T-helper 22 cell (primary cell): Measurements from ENCODE around the gene SLC44A5.
"Not testable (repeated sequence)": the region's sequence is repeated elsewhere in the genome, so short reads cannot be mapped to it uniquely, and the experiment has no call there.

Experiments used
- DNase-seq: peaks from one replicate; pipeline ENCODE4 v3.0.0-alpha.2; 2020; ENCODE audit warnings: low read depth

SLC44A5 gene

DNA sequence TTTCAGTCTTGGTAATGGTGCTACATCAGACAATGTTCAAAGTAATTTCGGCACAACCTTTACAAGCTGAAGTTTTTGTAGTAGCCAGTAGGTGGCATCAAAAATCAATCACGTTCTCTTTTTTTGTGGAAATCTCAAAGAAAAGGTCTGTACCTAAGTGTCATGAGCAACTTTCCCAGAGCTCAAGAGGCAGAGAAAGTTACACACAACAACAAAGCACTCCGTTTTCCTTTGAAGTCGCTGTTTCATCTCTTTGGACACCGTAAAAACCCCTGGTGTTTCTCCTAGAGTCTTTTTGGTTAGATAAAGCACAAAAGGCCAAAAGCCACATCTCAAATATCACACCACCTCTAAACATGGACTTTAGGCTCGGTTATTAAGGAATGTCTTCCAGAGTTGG, 345.1 kb downstream of the SLC44A5 start:
- DNase-seq = no peak

DNA sequence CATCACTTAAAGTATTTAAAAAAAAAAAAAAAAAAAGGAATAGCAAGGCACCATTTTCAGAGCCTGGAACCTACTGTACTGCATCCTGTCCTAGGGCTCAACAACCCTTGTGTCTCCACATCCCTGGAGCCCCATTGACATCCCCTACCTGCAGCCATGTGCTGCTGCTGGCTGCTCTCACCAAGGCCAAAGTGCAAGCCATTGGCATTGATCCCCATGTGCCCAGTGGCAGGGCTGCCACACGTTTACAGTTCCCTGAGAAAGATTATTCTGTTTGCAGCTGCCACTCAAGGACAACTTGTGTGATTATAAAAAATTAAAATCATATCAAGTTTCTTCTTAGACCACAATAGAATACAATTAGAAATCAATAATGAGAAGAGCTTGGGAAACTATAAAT, 346.8 kb downstream of the SLC44A5 start:
- no peak for DNase-seq

DNA sequence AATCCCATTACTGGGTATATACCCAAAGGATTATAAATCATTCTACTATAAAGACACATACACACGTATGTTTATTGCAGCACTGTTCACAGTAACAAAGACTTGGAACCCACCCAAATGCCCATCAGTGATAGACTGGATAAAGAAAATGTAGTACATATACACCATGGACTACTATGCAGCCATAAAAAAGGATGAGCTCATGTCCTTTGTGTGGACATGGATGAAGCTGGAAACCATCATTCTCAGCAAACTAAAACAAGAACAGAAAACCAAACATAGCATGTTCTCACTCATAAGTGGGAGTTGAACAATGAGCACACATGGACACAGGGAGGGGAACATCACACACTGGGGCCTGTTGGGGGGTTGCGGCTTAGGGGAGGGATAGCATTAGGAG, 347.3 kb downstream of the SLC44A5 start:
- DNase-seq = not testable (repeated sequence)

DNA sequence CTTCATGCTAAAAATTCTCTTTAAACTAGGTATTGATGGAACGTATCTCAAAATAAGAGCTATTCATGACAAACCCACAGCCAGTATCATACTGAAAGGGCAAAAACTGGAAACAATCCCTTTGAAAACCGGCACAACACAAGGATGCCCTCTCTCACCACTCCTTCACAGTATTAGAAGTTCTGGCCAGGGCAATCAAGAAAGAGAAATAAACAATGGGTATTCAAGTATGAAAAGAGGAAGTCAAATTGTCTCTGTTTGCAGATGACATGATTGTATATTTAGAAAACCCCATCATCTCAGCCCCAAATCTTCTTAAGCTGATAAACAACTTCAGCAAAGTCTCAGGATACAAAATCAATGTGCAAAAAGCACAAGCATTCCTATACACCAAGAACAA, 349.0 kb downstream of the SLC44A5 start:
- not testable (repeated sequence) for DNase-seq

DNA sequence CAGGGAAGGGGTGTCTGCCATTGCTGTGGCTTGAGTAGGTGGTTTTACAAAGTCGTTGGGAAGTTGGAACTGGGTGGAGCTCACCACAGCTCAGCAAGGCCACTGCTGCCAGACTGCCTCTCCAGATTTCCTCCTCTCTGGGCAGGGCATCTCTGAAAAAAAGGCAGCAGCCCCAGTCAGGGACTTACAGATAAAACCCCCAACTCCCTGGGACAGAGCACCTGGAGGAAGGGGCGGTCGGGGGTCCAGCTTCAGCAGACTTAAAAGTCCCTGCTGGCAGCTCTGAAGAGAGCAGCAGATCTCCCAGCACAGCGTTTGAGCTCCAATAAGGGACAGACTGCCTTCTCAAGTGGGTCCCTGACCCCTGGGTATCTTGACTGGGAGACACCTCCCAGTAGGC, 352.6 kb downstream of the SLC44A5 start:
- no peak for DNase-seq

DNA sequence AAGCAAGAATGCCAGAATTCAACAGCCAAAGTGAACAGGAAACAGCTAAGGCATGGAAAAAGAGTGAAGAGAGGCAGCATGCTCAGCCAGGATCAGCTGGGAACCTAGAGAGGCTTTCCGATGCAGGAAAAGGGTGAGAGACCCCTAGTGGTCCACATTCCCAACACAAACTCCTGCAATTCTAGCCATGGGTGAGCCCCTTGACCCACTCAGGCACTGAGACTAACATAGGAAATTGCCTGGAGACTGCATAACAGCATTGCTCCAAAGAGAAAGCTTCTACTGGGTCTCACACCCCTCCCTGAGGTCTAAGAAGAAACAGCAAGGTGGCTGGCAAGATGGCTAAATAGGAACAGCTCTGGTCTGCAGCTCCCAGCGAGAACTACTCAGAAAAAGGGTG, 353.5 kb downstream of the SLC44A5 start:
- no peak for DNase-seq

- DNase-seq = not testable (repeated sequence)
Measured at GRCh38 chr1:75250114-75250513, 360.8 kb downstream of the SLC44A5 start.

- no peak for DNase-seq
Measured at GRCh38 chr1:75245239-75245638, 365.7 kb downstream of the SLC44A5 start.

GRCh38 chr1:75243124-75243523, 367.8 kb downstream of the SLC44A5 start:
- no peak for DNase-seq

DNA sequence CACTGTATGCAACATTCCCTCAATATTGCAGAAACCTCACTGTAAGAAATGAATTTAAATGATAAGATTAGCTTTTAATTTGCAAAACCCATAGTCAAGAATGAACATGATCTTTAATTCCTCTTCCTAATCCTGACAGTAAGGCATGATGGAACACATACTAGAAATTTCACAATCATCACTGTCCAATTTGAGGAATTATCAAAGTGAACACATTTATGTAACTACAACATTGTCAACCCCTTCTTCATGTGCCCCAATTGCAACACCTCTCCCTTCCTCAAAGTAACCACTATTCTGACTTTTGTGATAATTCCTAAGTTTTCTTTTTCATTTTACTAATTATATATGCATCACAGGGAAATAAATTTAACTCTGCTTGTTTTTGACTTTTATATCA, 373.6 kb downstream of the SLC44A5 start:
- no peak for DNase-seq

DNA sequence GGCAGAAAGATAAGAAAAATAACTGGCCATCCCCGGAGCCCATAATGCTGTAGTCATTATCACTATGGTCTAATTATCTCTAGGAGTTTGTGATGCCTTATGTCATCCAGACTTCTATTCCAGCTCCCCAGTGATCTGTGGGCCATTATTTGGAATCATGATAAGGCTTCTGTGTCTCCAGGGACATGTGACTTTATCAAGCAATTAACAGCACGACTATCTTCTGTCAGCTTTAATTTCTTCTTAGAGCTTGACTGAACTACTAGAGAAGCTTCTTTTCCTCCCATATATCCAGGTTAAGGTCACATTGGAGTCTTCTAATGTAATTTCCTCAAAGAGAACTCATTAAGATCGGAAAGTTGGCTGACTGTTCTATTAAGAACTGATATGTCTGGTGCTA, 376.4 kb downstream of the SLC44A5 start:
- no peak for DNase-seq

DNA sequence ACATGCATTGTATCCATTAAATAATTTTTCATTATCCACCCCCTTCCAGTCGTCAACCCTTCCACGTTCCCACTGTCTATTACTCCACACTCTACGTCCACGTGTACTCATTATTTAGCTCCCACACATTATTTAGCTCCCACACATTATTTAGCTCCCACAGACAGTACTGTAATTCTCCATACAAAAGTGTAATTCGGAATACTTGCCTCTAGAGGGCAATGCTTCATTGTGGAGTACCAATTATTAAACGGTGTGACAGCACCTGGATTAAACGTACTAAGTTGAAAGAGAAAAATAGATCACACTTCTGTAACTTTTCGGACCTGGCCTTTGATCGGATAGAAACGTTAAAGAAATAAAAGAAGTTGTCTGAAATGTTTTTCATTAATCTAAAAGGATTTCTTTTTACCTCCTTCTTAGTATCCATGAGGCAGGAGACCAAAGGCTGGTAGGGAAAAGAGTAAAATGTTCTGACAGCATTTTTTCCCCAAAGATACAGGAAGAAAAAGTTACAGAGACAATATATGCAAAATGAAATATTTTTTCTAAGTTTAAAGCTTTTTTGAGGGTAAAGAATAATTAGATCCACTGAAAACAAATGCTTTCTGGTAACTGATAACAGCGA, 377.5 kb downstream of the SLC44A5 start:
- no peak for DNase-seq

GRCh38 chr1:75220072-75220471, 390.8 kb downstream of the SLC44A5 start:
- DNase-seq = no peak

DNA sequence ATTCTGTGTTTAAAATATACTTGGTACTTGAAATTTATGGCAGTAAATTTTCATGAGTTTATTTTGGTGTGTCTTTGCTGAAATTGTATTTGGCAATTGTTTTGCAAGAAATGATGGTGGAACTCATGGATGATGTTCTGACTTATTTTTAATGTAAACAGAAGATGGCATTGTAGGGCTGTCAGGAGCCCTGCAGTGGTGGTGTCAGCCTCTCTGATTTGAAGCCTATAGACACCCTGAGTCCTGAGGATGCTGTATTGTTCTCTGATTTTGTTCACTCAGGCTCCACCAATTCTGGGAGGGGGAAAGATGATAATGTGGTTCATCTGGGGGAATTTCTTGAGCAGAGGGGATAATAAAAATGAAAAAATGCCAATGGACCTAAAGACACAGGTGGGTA, 396.9 kb downstream of the SLC44A5 start:
- DNase-seq = no peak

DNA sequence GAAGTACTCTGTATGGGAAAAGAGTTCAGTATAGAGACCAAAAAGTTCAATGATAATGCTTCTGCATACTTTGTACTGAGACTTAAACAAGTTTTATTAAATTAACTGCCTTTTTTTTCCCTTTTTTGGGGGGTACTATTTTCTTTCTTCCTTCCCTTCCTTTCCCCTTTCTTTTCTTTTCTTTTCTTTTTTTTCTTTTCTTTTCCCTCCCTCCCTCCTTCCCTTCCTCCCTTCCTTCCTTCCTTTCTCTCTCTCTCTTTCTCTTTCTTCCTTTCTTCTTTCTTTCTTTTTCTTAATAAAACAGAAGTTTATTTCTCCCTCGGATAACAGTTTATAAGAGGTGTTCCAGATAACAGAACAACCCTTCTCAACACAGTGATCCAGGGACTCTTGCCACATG, 399.3 kb downstream of the SLC44A5 start:
- DNase-seq = no peak

- DNase-seq = no peak
Measured at GRCh38 chr1:75208862-75209261, 402.1 kb downstream of the SLC44A5 start.

DNA sequence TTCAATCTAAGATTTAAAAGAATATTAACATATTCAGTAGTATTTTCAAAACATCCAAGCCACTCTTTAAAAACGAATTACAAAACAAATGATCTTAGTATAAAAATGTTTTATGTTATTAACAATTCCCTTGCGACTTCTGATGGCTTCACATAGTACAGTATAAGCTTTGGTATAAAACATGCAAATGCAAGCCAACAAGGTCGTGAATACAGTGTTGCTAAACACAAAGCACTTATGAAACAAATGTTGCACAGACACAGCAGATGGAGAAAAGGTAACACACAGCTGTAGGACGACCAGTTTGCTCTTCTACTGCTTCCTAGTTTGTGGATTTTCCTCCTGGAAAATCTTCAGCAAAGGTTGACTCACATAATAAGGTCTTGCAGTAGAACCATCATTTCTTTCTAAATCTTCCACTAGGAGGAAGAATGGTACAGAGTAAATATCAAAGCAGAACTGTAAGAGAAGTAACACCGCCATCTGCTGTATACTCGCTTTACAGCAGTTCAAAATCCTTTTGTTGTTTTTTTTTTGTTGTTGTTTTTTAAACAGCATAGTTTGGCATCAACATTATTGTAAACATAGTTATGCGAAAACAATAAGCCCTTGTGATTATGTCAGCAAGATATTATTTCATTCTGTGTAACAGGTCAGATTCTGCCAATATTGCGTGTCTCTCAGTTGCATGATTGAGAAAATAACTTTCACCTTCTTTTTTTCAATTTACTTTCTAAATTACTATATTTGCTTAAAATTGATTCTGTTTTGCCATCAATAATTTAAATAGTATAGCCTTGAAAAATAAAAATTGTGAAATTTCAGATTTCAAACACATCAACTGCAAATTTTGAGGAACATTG, 407.3 kb downstream of the SLC44A5 start:
- DNase-seq = no peak

GRCh38 chr1:75202751-75203150, 408.2 kb downstream of the SLC44A5 start:
- no peak for DNase-seq

DNA sequence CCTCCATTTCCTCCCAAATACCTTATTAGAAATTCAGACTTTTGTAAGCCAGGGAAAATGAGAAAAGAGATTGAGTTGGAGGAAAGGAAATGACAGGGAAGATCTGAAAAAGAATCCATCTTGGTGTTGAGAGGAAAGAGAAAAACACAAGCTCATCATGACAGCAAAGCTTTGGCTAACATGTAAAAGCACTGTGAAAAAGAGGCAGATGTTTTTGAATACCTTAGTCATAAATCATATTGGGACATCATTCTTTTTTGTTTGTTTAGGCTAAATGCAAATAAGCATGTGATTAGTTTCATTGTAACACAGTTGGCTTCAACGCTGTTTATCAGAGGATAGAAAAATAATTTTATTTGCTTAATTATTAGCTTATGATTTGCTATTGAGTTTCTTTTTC, 412.2 kb downstream of the SLC44A5 start:
- no peak for DNase-seq

DNA sequence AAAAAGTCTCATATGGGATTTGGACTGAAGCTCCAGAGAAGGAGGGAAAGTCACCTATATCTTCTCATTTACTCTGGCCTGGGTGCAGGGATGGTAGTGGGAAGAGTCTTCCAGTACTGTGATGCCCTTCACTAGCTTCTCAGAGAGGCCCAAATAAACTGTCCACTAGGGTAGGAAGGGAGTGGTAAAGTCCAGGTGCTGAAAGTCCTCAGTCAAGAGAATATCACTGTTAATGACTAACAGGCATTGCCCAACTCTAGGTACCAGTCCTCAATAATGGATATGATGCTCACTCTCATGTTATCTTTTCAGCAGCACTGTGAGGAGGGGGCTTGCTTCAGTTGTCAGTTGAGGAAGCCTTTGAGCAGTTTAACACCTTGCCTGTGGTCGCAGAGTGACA, 412.8 kb downstream of the SLC44A5 start:
- DNase-seq = no peak

DNA sequence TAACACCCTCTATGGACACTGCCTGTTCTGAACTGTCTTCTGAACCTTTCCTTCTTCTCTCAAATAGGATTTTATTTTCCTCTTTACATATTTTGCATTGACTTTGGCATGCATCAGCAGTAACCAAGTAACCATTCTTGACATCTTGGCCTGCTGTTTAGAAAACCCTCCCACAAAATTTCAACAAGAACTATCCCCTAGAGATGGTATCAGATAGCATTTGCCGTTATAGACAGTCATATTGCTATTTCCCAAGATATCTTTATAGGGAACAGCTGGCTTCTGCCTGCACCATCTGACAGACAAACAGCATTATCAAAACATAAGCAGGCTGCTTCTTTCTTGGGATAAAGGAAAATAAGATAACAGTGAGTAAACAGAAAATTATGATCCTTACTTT, 422.0 kb downstream of the SLC44A5 start:
- no peak for DNase-seq

DNA sequence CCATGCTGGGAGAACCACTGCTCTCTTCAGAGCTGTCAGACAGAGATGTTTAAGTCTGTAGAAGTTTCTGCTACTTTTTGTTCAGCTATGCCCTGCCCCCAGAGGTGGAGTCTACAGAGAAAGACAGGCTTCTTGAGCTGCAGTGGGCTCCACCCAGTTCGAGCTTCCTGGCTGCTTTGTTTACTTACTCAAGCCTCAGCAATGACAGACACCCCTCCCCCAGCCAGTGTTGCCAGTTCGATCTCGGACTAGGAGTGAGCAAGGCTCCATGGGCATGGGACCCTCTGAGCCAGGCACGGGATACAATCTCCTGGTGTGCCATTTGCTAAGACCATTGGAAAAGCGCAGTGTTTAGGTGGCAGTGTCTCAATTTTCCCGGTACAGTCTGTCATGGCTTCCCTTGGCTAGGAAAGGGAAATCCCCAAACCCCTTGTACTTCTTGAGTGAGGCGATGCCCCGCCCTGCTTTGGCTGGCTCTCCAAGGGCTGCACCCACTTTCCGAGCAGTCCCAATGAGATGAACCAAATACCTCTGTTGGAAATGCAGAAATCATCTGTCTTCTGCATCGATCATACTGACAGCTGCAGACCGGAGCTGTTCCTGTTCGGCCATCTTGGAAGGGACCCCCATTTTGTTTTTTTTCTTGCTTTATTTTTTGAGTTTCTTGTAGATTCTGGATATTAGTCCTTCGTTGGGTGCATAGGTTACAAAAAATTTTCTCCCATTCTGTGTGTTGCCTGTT, 429.5 kb downstream of the SLC44A5 start:
- DNase-seq = not testable (repeated sequence)
